Bladder microvascular endothelial cell (primary cell): Measurements from ENCODE around the gene NANOS3. TPM values are rescaled to one million over a fixed set of nuclear protein-coding genes. Genes with fewer than 3 reads are reported as not detected.

Source experiments
- total RNA-seq: library from RNA; depleted of rRNA; stranded (reverse); fragments of >200 nt; gene quantifications from 2 replicates; pipeline ENCODE4 v1.2.3, GENCODE V29; 2014

Gene NANOS3
- 0.94 TPM in 1 of 2 replicates, not detected in the other for total RNA-seq

GRCh38 chr19:13876834-13877233, at the start of gene NANOS3:
TSS of gene NANOS3 (plus strand) at chr19:13877134. CDS start at chr19:13877249, 115 bp downstream.

GRCh38 chr19:13905634-13906520, 28.9 kb downstream of the NANOS3 start, which contains the start of the genes BRME1 and CC2D1A:
TSS of gene BRME1 (minus strand) at chr19:13906117. CDS start at chr19:13904892, 1,225 bp downstream.
TSS of gene CC2D1A (plus strand) at chr19:13906201. CDS start at chr19:13906442, 241 bp downstream.

Other genes starting within 250 kb of the NANOS3 start
- 26.1 and 42.5 TPM in 2 replicates for gene MRI1, start 112.6 kb upstream of the NANOS3 start, total RNA-seq
- 39.2 and 39.9 TPM in 2 replicates for gene C19orf53, start 102.7 kb upstream of the NANOS3 start, total RNA-seq
- gene ZSWIM4, start 81.7 kb upstream of the NANOS3 start, total RNA-seq, result 8.7 and 32.0 TPM in 2 replicates
- 0.63 and 0.97 TPM in 2 replicates for gene BRME1, start 29.0 kb downstream of the NANOS3 start, total RNA-seq
- gene CC2D1A, start 29.1 kb downstream of the NANOS3 start, total RNA-seq, result 6.3 and 10.1 TPM in 2 replicates
- gene PODNL1, start 61.3 kb downstream of the NANOS3 start, total RNA-seq, result 0.13 and 0.16 TPM in 2 replicates
- gene DCAF15, start 75.4 kb downstream of the NANOS3 start, total RNA-seq, result 11.3 and 15.8 TPM in 2 replicates
- 1.6 and 6.4 TPM in 2 replicates for gene RFX1, start 129.2 kb downstream of the NANOS3 start, total RNA-seq
- not detected in 2 replicates for gene RLN3, start 151.0 kb downstream of the NANOS3 start, total RNA-seq
- gene IL27RA, start 154.6 kb downstream of the NANOS3 start, total RNA-seq, result 4.2 and 7.8 TPM in 2 replicates
- gene PALM3, start 184.9 kb downstream of the NANOS3 start, total RNA-seq, result not detected in 2 replicates
- gene MISP3, start 195.7 kb downstream of the NANOS3 start, total RNA-seq, result 0.16 and 0.19 TPM in 2 replicates
- not detected in 2 replicates for gene C19orf67, start 208.6 kb downstream of the NANOS3 start, total RNA-seq
- 13.8 and 20.6 TPM in 2 replicates for gene SAMD1, start 213.6 kb downstream of the NANOS3 start, total RNA-seq
- 36.1 and 76.5 TPM in 2 replicates for gene PRKACA, start 240.6 kb downstream of the NANOS3 start, total RNA-seq